ENCODE measurements around the gene PADI6.

Gene PADI6

GRCh38 chr1:17352419-17352909, 19.5 kb upstream of the PADI6 start:
- no peak overlapping the region for H3K27ac Mint-ChIP-seq
- no peak for DNase-seq

GRCh38 chr1:17355898-17356297, 16.1 kb upstream of the PADI6 start:
- H3K9me3 Mint-ChIP-seq = no peaks in the 10 kb centered on the region
- H3K4me1 Mint-ChIP-seq = peaks cover 18% of the 10 kb centered on the region
- no peak for TF ChIP-seq CTCF (IDR thresholded peaks at IDR 0.05)
- no peak for DNase-seq
- no peak overlapping the region for H3K27ac Mint-ChIP-seq
- no peaks in the 10 kb centered on the region for H3K36me3 Mint-ChIP-seq (ENCODE audit: low read depth)
- peaks cover 22% of the 10 kb centered on the region for H3K27me3 Mint-ChIP-seq (ENCODE audit: low read depth, poor library complexity)
- no peak overlapping the region for H3K4me3 Mint-ChIP-seq

More at GRCh38 chr1:17352419-17352909, 19.5 kb upstream of the PADI6 start:
- peaks cover 18% of the 10 kb centered on the region for H3K4me1 Mint-ChIP-seq
- TF ChIP-seq CTCF (IDR thresholded peaks at IDR 0.05) = no peak
- peaks cover 24% of the 10 kb centered on the region for H3K27me3 Mint-ChIP-seq (ENCODE audit: low read depth, poor library complexity)
- no peaks in the 10 kb centered on the region for H3K9me3 Mint-ChIP-seq
- H3K4me3 Mint-ChIP-seq = no peak overlapping the region
- no peaks in the 10 kb centered on the region for H3K36me3 Mint-ChIP-seq (ENCODE audit: low read depth)

GRCh38 chr1:17356387-17357026, 15.5 kb upstream of the PADI6 start:
- no peak for TF ChIP-seq CTCF (IDR thresholded peaks at IDR 0.05)
- no peak for DNase-seq
- Mint-ChIP-seq H3K36me3 (ENCODE audit: low read depth) (no peaks in the 10 kb centered on the region), H3K9me3 (no peaks in the 10 kb centered on the region), H3K4me1 (peaks cover 15% of the 10 kb centered on the region), H3K27me3 (ENCODE audit: low read depth, poor library complexity) (peaks cover 19% of the 10 kb centered on the region), H3K27ac (no peak overlapping the region), H3K4me3 (no peak overlapping the region)

- Mint-ChIP-seq H3K9me3 (no peaks in the 10 kb centered on the region), H3K27me3 (ENCODE audit: low read depth, poor library complexity) (peaks cover 6% of the 10 kb centered on the region), H3K36me3 (ENCODE audit: low read depth) (no peaks in the 10 kb centered on the region), H3K4me1 (peaks cover 15% of the 10 kb centered on the region), H3K4me3 (no peak overlapping the region), H3K27ac (peak overlapping the region; percentile 61)
- no peak for TF ChIP-seq CTCF (IDR thresholded peaks at IDR 0.05)
- DNase-seq = no peak
These were observed 13.4 kb upstream of the PADI6 start for GRCh38 chr1:17358557-17358956.

GRCh38 chr1:17359031-17359430, 13.0 kb upstream of the PADI6 start:
- H3K27ac Mint-ChIP-seq = no peak overlapping the region
- TF ChIP-seq CTCF (IDR thresholded peaks at IDR 0.05) = no peak
- H3K36me3 Mint-ChIP-seq (ENCODE audit: low read depth) = no peaks in the 10 kb centered on the region

GRCh38 chr1:17359808-17360207, 12.2 kb upstream of the PADI6 start:
- Mint-ChIP-seq H3K9me3 (peaks cover 9% of the 10 kb centered on the region), H3K27me3 (ENCODE audit: low read depth, poor library complexity) (peaks cover 6% of the 10 kb centered on the region), H3K4me3 (no peak overlapping the region), H3K4me1 (peaks cover 15% of the 10 kb centered on the region), H3K36me3 (ENCODE audit: low read depth) (no peaks in the 10 kb centered on the region), H3K27ac (no peak overlapping the region)
- no peak for DNase-seq
- TF ChIP-seq CTCF (IDR thresholded peaks at IDR 0.05) = no peak

More at GRCh38 chr1:17359031-17359430, 13.0 kb upstream of the PADI6 start:
- H3K4me1 Mint-ChIP-seq = peaks cover 15% of the 10 kb centered on the region
- H3K9me3 Mint-ChIP-seq = peaks cover 3% of the 10 kb centered on the region
- peak; percentile 23 for DNase-seq
- H3K4me3 Mint-ChIP-seq = no peak overlapping the region
- peaks cover 6% of the 10 kb centered on the region for H3K27me3 Mint-ChIP-seq (ENCODE audit: low read depth, poor library complexity)

Data from nephron progenitor cell (in vitro differentiated cells).